GM19351 (cell line): ENCODE measurements around the gene EIF3D.

Experiments
- ATAC-seq: cut with Tn5 transposase; IDR thresholded peaks from one replicate; pipeline ENCODE4 v1.9.1; 2021; ENCODE audit warnings: mild to moderate bottlenecking, moderate library complexity; ENCODE audit not compliant: unreplicated experiment

The EIF3D gene

DNA sequence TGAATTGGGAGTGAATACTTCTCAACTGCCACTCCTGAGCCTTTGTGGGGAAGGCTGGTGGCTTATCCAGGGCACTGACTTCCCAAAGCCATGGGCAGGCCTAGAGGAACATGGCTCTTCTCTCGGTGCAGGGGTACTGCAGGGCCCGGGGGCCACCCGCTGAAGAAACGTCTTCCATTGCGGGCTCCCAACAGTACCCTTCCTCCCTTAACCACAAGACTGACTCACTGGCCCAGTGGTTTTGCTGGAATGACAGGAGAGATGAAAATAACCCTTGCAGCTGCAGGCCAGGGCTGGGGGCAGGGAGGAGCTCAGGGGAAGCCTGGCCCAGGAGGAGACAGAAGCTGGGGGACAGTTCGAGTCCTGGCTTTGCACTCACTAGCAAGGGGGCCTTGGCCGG lies 61.0 kb downstream of the EIF3D start:
- no peak for ATAC-seq

GRCh38 chr22:36467042-36467810 lies 61.7 kb downstream of the EIF3D start:
- ATAC-seq: no peak

- no peak for ATAC-seq
Observed at GRCh38 chr22:36466258-36466657, 62.7 kb downstream of the EIF3D start.

DNA sequence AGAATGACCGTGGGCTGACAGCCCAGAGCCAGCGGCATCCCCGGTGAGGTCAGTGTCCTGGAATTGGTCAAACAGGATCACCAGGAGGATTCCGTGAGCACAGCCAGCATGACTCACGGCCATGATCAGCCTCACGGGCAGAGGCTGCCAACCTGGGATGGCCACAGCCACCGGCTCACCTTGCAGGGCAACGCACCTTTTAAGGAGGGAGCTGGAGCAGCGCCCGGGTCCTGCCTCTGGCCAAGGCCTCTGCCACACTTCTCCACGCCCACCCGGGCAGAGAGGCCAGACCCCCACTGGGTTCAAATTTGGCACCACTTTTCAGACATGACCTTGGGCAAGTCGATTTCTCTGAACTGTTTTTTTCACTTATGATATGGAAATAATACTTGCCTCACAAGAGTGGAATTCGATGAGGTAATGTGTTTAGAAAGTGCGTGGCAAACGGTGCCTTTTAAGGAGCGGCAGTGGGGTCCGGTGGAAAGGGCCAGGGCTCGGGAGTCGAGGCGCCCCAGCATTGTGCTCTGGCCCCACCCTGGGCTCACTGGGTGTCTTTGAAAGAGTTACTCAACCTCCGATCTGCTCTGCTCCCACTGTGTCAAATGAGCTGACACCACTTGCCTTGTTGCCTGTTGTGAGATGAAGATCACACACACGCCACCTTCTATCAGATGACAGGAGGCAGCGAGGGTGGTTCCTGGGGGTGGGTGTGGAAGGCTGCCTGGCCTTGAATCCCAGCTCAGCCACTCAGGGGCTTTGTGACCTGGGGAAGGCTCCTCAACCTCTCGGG lies 63.5 kb downstream of the EIF3D start:
- no peak for ATAC-seq

GRCh38 chr22:36464715-36465231 lies 64.2 kb downstream of the EIF3D start:
- ATAC-seq: no peak

DNA sequence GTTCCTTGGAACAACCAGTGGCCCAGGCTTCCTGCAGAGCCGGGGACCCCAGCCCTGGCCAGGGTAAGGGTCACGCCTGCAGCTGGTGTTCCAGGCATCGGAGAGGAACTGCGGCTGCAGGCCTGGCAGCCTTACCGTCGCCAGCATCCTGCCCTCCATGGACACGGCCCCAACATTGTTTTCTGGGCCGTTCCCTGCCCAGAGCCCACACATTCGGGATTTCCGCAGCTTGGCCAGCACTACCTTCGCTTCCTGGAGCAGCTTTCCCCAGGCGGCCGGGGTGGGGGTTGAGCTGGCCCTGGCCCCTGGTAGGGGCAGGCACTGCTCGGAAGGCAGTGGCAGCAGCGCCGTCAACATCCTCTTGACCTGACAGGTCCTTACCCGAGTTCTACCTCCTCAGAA lies 65.2 kb downstream of the EIF3D start:
- no peak for ATAC-seq

- ATAC-seq: no peak
Observed at GRCh38 chr22:36461665-36462649, 67.0 kb downstream of the EIF3D start.
